Muscle of leg (tissue), 11 donors: ENCODE results near the gene GOLGA8J. TPM values are rescaled to one million over a fixed set of nuclear protein-coding genes. Genes with fewer than 3 reads are reported as not detected.
"Not testable (repeated sequence)": the region's sequence is repeated elsewhere in the genome, so short reads cannot be mapped to it uniquely, and the experiment has no call there.

Experiments used
- DNase-seq: peaks from one replicate; pipeline ENCODE4 v3.0.0; 2013
- H3K27ac ChIP-seq: one replicate; pipeline ENCODE4 v1.5.1; 2013; ENCODE audit warnings: mild to moderate bottlenecking, low read length, control low read depth
- H3K27me3 ChIP-seq: one replicate; pipeline ENCODE4 v1.6.1; 2013; ENCODE audit warnings: low read length; ENCODE audit not compliant: control insufficient read depth, insufficient read depth
- H3K36me3 ChIP-seq: one replicate; pipeline ENCODE4 v1.6.1; 2013; ENCODE audit warnings: low read length; ENCODE audit not compliant: control insufficient read depth, insufficient read depth
- H3K4me1 ChIP-seq: one replicate; pipeline ENCODE4 v1.6.1; 2013; ENCODE audit warnings: low read length; ENCODE audit not compliant: control insufficient read depth, insufficient read depth
- H3K4me3 ChIP-seq: one replicate; pipeline ENCODE4 v1.5.1; 2013; ENCODE audit warnings: low read length, control low read depth
- H3K9me3 ChIP-seq: replicated peaks from 2 replicates; pipeline ENCODE4 v1.6.1; 2013; ENCODE audit warnings: low read depth, low read length; ENCODE audit not compliant: control insufficient read depth
- WGBS: methylation state at CpG from one replicate; pipeline ENCODE4 v1.1.5; 2013; ENCODE audit warnings: missing lambda C conversion rate; ENCODE audit not compliant: insufficient coverage; 5-methylcytosine and 5-hydroxymethylcytosine counted together
- polyA plus RNA-seq, 8 donors: library from polyadenylated mRNA; unstranded; fragments of 120-200 nt; gene quantifications; one replicate each; pipeline versions ENCODE4 v1.2.1 to v1.2.3, GENCODE V29; 2013; ENCODE audit warnings: inconsistent platforms in 1 of 8, low replicate concordance in 1 of 8; ENCODE audit not compliant: insufficient read length in 8 of 8, insufficient read depth in 1 of 8
- total RNA-seq: library from RNA; stranded (reverse); fragments of 120-200 nt; gene quantifications from one replicate; pipeline ENCODE4 v1.2.4, GENCODE V29; 2013

GOLGA8J gene
- total and polyA plus RNA-seq, 9 donors, result 0.09 to 1.8 (median 0.46) TPM

DNA sequence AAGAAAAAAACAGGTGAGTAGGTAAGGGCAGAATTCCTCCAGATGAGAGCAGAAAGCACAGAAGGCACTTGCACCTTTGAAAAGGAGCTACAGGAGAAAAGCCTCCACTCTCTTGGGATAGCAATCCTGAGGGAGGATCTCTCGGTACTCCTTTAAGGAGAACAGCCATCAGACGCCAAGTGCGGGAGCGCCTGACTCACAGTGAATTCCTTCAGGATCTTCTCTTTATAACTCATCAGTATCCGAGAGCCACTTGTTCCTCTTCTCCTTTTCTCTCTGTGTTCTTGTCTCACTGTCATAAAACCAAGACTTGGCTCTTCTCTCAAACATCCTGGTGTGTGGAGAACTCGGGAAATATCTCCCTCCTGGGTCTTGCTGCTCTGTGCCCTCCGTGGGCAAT, 10.1 kb upstream of the GOLGA8J start:
- no peaks in the 10 kb centered on the region for H3K36me3 ChIP-seq
- 42% methylated on average over 3 of the region's 7 CpGs for WGBS
- H3K27ac ChIP-seq, result no peak overlapping the region
- H3K27me3 ChIP-seq, result no peaks in the 10 kb centered on the region
- no peak overlapping the region for H3K4me3 ChIP-seq
- DNase-seq, result no peak
- H3K9me3 ChIP-seq, result no peaks in the 10 kb centered on the region
- no peaks in the 10 kb centered on the region for H3K4me1 ChIP-seq

DNA sequence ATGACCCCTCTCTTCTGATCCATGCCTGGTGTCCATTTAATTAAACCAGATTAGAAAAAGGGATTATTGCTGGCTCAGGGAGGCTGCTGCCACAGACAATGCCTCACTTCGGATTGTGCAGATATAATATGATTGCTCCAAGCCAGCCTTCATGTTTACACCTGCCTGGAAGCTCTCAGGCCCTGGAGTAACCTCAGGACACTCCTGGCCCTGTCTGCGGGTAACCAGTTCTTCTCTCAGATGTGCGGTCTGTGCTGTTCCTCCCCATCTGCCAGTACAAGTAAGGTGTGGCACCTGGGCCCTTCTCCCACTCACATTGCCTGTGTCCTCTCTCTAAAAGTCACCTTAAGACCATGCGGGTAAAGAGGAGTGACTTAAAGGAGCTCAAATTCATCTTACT, 8.8 kb upstream of the GOLGA8J start:
- WGBS, result no CpG with 5 or more reads among the region's 4 CpGs
- no peaks in the 10 kb centered on the region for H3K4me1 ChIP-seq
- no peaks in the 10 kb centered on the region for H3K9me3 ChIP-seq
- no peak overlapping the region for H3K4me3 ChIP-seq
- no peak for DNase-seq
- no peak overlapping the region for H3K27ac ChIP-seq
- H3K27me3 ChIP-seq, result no peaks in the 10 kb centered on the region
- no peaks in the 10 kb centered on the region for H3K36me3 ChIP-seq

DNA sequence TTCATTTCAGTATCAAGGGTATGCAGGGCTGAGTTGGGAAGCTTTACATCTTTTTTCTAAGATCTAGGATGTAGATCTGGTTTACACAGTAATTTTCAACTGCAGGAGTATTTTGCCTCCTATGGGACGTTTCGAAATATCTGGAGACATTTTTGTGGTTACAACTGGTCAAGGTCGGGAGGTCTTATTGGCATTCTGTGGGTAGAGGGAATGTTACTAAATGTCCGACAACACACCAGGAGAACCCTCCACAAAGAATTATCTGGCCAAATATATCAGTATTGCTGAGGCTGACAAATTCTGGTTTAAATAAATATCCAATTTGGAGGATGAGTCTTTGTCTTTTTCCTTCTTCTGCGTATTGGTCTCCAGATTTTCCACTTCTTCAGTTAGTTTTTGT, 1.9 kb upstream of the GOLGA8J start:
- not testable (repeated sequence) for H3K36me3 ChIP-seq, H3K9me3 ChIP-seq, H3K27me3 ChIP-seq, H3K27ac ChIP-seq, DNase-seq, H3K4me1 ChIP-seq, H3K4me3 ChIP-seq
- WGBS, result no CpG with 5 or more reads among the region's 5 CpGs

DNA sequence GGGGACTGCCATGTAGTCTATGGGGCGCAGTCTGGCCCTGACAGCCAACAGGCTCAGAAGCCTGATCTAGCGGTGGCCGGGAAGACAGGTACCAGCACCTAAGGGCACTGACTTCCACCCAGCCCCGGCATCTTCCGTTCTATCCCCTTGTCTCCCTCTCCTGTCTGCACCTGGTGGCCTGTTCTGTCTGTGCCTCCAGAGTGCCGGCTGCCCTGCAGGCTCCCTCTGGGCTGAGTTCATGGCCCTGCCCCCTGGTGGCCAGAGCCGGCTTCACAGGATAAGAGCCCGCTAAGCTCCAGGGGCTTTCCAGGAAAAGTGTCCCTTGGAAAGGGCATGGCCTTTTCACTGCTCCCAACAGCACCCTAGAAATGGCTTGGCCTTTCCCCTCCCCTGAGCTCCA, 15.1 kb downstream of the GOLGA8J start:
- H3K27ac ChIP-seq, DNase-seq, H3K36me3 ChIP-seq, H3K4me1 ChIP-seq, H3K4me3 ChIP-seq, H3K9me3 ChIP-seq, H3K27me3 ChIP-seq: not testable (repeated sequence)
- WGBS, result no CpG with 5 or more reads among the region's 8 CpGs

DNA sequence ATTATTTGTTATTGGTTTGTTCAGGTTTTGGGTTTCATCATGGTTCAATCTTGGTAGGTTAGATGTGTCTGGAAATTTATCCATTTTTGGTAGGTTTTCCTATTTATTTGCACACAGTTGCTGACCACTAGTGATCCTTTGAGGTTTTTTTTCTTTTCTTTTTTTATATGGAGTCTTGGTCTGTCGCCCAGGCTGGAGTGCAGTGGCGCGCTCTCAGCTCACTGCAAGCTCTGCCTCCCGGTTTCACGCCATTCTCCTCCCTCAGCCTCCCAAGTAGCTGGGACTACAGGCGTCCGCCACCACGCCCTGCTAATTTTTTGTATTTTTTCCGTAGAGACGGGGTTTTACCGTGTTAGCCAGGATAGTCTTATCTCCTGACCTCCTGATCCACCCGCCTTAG, 20.1 kb downstream of the GOLGA8J start:
- H3K9me3 ChIP-seq, H3K36me3 ChIP-seq, H3K4me1 ChIP-seq, DNase-seq, H3K27me3 ChIP-seq, H3K4me3 ChIP-seq, H3K27ac ChIP-seq: not testable (repeated sequence)
- no CpG with 5 or more reads among the region's 12 CpGs for WGBS

DNA sequence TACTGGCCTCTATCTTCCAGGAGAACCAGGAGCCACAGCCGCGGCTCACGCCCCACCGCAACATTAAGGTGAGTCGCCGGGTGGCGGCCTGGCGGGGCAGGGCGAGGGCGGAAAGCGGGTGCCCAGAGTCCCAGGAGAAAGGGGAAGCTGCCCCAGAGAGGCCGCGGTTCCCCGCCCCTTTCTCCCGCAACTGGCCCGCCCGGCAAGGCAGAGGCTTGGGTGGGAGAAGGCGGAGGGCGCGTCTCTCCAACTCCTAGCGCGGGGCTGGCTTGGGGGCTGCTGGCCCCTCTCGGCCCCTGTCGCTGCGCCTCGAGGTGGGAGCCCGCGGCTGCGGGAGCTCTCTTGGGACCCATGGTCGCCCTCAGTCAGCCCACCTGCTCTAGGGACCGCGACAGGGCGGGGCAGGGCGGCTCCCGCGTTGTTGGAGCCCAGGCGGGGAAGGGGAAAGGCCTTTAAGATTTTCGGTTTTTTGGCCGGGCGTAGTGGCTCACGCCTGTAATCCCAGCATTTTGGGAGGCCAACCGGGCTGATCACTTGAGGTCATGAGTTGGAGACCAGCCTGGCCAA, 21.3 kb downstream of the GOLGA8J start:
- no CpG with 5 or more reads among the region's 42 CpGs for WGBS
- H3K9me3 ChIP-seq, DNase-seq, H3K27ac ChIP-seq, H3K4me1 ChIP-seq, H3K27me3 ChIP-seq, H3K36me3 ChIP-seq: not testable (repeated sequence)
- peak overlapping the region; percentile 21 for H3K4me3 ChIP-seq

DNA sequence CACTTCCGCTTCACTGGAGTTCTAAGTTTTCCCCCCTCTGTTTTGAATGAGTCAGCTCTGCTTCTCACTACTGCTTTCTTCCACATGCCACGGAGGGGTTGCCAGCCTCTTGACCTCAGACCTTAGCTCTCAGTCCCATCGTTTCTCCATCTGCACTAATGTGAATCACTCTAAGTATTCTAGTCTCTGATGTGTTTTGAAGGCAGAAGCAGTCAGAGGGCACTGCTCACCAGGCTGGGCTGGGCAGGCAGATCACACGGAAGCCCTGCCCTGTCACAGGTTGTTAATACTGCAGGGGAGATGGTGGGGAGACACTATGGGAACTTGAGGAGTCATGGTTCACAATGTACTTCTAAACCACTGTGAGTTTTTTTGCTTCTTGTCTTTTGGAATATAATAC, 27.8 kb downstream of the GOLGA8J start:
- DNase-seq, H3K4me1 ChIP-seq, H3K9me3 ChIP-seq, H3K27ac ChIP-seq, H3K27me3 ChIP-seq, H3K4me3 ChIP-seq, H3K36me3 ChIP-seq: not testable (repeated sequence)
- no CpG with 5 or more reads among the region's 4 CpGs for WGBS

DNA sequence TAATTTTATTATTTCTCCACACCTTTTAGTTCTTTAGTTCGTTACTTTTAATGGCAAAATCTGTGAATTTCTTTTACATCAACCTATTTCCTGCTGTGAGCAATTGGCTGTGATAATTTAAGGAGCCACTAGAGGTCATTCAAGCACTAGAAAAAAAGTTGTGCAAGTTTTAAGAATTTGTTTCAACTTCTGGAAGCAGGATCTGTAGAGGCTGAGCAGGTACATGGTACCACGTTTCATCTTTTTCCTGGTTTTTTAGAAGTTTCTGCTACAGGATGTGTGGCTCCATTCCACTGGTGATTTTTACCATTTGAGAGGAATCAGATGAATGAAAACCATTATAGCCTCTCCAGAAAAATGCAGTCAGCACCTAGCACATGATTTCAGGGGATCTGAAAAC, 47.3 kb downstream of the GOLGA8J start:
- DNase-seq, result peak; percentile 2
- not testable (repeated sequence) for H3K27ac ChIP-seq, H3K36me3 ChIP-seq, H3K9me3 ChIP-seq, H3K4me3 ChIP-seq, H3K4me1 ChIP-seq, H3K27me3 ChIP-seq
- WGBS, result no CpG with 5 or more reads among the region's 2 CpGs

DNA sequence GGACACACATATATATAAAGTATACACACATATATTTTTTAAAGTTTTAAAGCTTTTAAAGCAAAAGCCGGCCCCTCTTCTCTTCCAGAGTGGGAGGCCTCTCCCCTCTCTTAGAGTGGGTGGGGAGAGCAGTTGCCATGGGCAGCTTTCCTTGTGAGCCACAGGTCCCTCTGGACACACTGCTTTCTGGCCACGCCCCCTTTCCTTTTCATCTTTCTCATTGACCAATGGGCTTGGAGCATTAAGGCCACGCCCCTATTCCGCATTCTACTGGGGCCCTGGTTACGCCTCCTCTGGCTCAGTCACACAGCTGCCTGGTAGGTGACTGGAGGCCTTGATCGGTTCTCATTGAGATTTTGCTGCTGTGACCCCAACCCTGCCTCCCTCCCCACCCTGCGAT, 52.0 kb downstream of the GOLGA8J start, which contains the start of gene GOLGA8T:
GOLGA8T (plus strand) TSS at position 301 of the 400 bp plus-strand sequence; CDS start at position 399, 98 bp downstream.
- no CpG with 5 or more reads among the region's 7 CpGs for WGBS
- not testable (repeated sequence) for H3K9me3 ChIP-seq

More for the DNA sequence above, 52.0 kb downstream of the GOLGA8J start, which contains the start of gene GOLGA8T:
- DNase-seq, H3K36me3 ChIP-seq, H3K27ac ChIP-seq, H3K27me3 ChIP-seq, H3K4me1 ChIP-seq, H3K4me3 ChIP-seq: not testable (repeated sequence)
